ENCODE results near the gene NOTCH3.

DNA sequence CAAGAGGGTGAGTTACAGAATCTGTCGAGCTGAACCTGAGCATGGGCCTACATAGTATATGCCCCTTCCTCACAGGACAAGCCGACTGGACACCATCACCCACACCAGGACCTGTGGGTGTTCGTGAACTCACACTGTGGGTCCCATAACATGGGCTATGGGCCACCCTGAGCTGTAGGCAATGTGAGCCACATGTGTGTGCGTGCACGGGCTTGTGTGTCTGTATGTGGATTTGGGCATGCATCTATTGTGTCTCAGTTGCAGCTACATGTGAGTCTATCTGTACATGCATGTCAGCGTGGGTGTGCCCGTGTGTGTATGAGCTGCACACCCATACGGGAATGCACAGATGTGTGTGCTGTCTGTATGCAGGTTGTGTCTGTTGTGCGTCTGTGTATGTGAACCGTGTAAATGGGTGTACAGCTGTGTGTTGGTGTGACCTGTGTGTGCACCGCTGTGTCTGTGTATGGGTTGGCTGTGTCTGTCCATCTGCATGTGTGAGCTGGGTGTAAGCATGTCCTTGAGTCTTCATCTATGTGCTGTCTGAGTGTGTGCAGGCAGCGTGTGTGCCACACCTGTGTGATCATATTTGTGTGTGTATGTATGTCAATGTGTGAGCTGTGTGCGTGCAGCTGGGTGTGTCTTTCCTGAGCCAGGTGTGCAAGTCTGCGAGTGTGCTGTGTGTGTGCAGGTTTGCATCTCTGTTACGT, 1.7 kb downstream of the NOTCH3 start:
- TF ChIP-seq, protein P1, sequence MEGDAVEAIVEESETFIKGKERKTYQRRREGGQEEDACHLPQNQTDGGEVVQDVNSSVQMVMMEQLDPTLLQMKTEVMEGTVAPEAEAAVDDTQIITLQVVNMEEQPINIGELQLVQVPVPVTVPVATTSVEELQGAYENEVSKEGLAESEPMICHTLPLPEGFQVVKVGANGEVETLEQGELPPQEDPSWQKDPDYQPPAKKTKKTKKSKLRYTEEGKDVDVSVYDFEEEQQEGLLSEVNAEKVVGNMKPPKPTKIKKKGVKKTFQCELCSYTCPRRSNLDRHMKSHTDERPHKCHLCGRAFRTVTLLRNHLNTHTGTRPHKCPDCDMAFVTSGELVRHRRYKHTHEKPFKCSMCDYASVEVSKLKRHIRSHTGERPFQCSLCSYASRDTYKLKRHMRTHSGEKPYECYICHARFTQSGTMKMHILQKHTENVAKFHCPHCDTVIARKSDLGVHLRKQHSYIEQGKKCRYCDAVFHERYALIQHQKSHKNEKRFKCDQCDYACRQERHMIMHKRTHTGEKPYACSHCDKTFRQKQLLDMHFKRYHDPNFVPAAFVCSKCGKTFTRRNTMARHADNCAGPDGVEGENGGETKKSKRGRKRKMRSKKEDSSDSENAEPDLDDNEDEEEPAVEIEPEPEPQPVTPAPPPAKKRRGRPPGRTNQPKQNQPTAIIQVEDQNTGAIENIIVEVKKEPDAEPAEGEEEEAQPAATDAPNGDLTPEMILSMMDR (IDR thresholded peaks at IDR 0.05), result no peak
- no peak for TF ChIP-seq ZFX (IDR thresholded peaks at IDR 0.05; ENCODE audit: borderline replicate concordance)
